NCI-H1930 (cell line): Measurements from ENCODE around the gene CTAGE8.
"Not testable (repeated sequence)": the region's sequence is repeated elsewhere in the genome, so short reads cannot be mapped to it uniquely, and the experiment has no call there.

ENCODE experiments used
- DNase-seq, 2 experiments: peaks; one replicate each; lab custom pipeline; 2025; lab: John Stamatoyannopoulos, UW

CTAGE8 gene

GRCh38 chr7:144259067-144259466 lies 10.0 kb downstream of the CTAGE8 start:
- DNase-seq = not testable (repeated sequence)

- no peak for DNase-seq
Observed at GRCh38 chr7:144256112-144256511, 13.0 kb downstream of the CTAGE8 start.

- DNase-seq = no peak
Observed at GRCh38 chr7:144255471-144255897, 13.6 kb downstream of the CTAGE8 start.

GRCh38 chr7:144252307-144252706 lies 16.8 kb downstream of the CTAGE8 start:
- not testable (repeated sequence) for DNase-seq

- DNase-seq = not testable (repeated sequence)
Observed at GRCh38 chr7:144247674-144248330, 21.3 kb downstream of the CTAGE8 start.

- DNase-seq = not testable (repeated sequence)
Observed at GRCh38 chr7:144246967-144247366, 22.1 kb downstream of the CTAGE8 start.

- DNase-seq = not testable (repeated sequence)
Observed at GRCh38 chr7:144245372-144245771, 23.7 kb downstream of the CTAGE8 start.

- DNase-seq = not testable (repeated sequence)
Observed at GRCh38 chr7:144239365-144239764, 29.7 kb downstream of the CTAGE8 start, which contains the start of gene OR2A42. OR2A42 (minus strand) TSS chr7:144239605; CDS start chr7:144232843, 6,762 bp downstream.

- not testable (repeated sequence) for DNase-seq
Observed at GRCh38 chr7:144238530-144239082, 30.5 kb downstream of the CTAGE8 start.

- not testable (repeated sequence) for DNase-seq
Observed at GRCh38 chr7:144233039-144233438, 36.0 kb downstream of the CTAGE8 start.

GRCh38 chr7:144231027-144231426 lies 38.1 kb downstream of the CTAGE8 start:
- DNase-seq = not testable (repeated sequence)

GRCh38 chr7:144228810-144229209 lies 40.3 kb downstream of the CTAGE8 start:
- not testable (repeated sequence) for DNase-seq

GRCh38 chr7:144226866-144227265 lies 42.2 kb downstream of the CTAGE8 start:
- DNase-seq = not testable (repeated sequence)

GRCh38 chr7:144223675-144224074 lies 45.4 kb downstream of the CTAGE8 start:
- not testable (repeated sequence) for DNase-seq

- DNase-seq = not testable (repeated sequence)
Observed at GRCh38 chr7:144220531-144220930, 48.6 kb downstream of the CTAGE8 start.

- not testable (repeated sequence) for DNase-seq
Observed at GRCh38 chr7:144219149-144219548, 49.9 kb downstream of the CTAGE8 start.

- not testable (repeated sequence) for DNase-seq
Observed at GRCh38 chr7:144218581-144218980, 50.5 kb downstream of the CTAGE8 start.

GRCh38 chr7:144217200-144217599 lies 51.9 kb downstream of the CTAGE8 start:
- DNase-seq = not testable (repeated sequence)
